Activated CD4-positive, alpha-beta T cell treated with anti-CD3 and anti-CD28 coated beads, Interleukin-10, Interleukin-2, amounts not matched to agents 100 ng/mL and 50 ng/mL, durations not matched to agents 16 hours and 8 hours (primary cell): ENCODE measurements around the gene GPX4.

ENCODE experiments used
- DNase-seq: peaks from one replicate; pipeline ENCODE4 v3.0.0-alpha.2; 2020

The GPX4 gene

GRCh38 chr19:1103708-1104310, at the start of gene GPX4:
Gene GPX4, plus strand, starts transcription at chr19:1103994. Its CDS starts 50 bp downstream, at chr19:1104044.
- DNase-seq = peak; percentile 99

DNA sequence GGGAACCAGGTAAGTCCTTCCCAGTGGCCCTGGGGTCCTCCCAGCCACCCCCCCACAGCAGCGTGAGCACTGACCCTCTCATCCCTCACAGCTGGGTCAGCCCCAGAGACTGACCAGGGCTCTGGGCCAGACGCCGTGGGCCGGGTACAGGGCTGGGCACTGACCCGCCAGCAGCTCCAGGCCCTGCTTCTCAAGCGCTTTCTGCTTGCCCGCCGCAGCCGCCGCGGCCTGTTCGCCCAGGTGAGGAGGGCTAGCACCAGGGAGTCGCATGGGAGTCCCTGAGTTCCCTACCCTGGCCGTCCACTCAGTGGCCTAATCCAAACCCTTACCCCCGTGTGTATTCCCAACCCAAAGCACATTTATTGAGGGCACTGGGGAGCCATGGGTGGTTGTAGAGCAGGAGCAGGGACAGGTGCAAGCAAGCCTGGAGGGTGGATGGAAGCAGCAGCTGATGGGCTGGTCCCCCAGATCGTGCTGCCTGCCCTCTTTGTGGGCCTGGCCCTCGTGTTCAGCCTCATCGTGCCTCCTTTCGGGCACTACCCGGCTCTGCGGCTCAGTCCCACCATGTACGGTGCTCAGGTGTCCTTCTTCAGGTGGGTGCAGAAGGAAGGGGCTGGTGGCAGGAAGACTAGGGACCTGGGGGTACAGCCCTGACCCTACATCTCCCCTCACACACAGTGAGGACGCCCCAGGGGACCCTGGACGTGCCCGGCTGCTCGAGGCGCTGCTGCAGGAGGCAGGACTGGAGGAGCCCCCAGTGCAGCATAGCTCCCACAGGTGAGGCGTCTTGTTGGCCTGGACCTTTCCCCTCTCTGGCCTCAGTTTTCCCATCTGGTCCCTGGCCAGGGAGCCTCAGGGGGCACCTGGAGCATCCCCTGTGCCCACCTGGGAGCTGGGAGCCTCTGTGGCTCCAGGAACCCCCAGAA, 49.4 kb upstream of the GPX4 start:
- DNase-seq = no peak

GRCh38 chr19:1055028-1055425, 48.8 kb upstream of the GPX4 start:
- DNase-seq = no peak

GRCh38 chr19:1055886-1056620, 47.7 kb upstream of the GPX4 start:
- DNase-seq = no peak

DNA sequence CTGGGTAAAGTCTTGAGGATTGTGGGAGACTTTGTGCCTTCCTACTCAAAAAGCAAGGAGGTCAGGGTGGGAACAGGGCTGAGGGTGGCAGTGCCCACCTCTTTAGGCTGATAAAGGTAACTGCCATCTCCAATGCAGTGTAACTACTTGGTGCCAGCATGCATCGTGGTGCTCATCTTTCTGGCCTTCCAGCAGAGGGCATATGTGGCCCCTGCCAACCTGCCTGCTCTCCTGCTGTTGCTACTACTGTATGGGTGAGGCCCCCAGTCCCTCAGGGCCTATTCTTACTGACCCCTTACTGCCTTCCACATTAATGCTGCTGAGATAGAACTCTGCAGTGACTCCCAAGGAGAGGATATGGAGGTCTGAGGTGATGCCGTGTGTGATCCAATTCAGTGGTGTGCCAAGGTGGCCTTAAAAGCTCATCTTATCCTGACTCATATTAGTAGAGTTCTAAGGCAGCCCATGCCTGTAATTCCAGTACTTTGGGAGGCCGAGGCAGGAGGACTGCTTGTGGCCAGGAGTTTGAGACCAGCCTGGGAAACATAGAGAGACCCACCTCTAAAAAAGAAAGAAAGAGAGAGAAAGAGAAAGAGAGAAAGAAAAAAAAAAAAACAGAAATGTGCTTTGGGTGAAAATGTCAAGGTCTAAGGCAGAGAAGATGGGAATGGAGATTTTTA, 46.5 kb upstream of the GPX4 start:
- DNase-seq = peak; percentile 63

- DNase-seq = no peak
Measured at GRCh38 chr19:1058112-1058511, 45.7 kb upstream of the GPX4 start.

- DNase-seq = no peak
Measured at GRCh38 chr19:1060689-1061088, 43.1 kb upstream of the GPX4 start.

DNA sequence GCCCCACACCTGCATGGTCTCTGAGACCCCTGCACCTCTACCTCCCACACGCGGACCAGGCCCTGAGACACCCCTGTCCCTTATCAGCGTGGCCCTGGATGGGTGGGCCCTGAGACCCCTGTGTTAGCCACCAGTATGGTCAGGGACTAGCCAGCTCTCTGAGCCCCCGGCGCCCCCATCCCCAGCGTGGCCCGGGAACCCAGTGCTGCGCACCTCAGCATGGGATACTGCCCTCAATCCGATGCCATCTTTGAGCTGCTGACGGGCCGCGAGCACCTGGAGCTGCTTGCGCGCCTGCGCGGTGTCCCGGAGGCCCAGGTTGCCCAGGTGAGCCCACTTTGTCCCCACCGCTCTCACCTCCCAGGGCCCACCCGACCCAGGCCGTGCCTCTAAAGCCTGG, 41.8 kb upstream of the GPX4 start:
- DNase-seq = no peak

DNA sequence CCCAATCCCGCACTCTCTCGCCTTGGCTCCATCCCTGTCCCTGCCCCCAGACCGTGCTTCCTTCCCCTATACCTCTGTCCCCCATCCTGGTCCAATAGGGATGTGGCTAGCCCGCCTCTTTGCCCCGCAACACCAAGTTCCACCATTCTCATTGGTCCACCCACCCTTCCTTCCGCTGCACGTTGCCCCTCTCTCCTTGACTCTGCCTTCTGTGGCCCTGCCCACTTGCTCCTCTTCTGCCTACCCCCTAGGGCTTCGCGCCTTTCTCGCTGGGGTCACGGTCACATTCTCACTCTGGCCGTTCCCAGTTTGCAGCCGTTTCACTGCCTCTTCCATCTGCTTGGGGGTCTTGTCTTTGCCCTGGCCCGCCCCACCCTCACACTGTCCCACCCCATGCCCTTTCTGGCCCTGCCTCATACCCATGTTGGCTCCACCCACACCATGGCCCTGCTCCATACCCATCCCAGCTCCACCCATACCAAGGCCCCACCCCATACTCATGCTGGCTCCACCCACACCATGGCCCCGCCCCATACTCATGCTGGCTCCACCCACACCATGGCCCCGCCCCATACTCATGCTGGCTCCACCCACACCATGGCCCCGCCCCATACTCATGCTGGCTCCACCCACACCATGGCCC, 41.3 kb upstream of the GPX4 start:
- peak; percentile 54 for DNase-seq

DNA sequence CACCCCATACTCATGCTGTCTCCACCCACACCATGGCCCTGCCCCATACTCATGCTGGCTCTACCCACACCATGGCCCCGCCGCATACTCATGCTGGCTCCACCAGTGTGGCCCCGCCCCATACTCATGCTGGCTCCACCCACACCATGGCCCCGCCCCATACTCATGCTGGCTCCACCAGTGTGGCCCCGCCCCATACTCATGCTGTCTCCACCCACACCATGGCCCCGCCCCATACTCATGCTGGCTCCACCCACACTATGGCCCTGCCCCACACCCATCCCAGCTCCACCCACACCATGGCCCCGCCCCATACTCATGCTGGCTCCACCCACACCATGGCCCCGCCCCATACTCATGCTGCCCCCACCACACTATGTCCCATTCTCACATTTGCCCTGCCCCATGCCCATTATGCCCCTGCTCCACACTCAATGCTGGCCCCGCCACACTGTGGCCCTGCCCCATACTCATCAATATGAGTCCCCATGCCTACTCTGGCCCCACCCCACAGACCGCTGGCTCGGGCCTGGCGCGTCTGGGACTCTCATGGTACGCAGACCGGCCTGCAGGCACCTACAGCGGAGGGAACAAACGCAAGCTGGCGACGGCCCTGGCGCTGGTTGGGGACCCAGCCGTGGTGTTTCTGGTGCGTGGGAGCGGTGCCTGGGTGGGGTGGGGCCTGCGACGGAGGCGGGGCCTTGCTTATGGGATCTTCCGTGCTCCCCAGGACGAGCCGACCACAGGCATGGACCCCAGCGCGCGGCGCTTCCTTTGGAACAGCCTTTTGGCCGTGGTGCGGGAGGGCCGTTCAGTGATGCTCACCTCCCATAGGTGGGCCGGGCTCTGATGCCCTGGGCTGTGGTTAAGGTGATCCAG, 40.5 kb upstream of the GPX4 start:
- peak; percentile 71 for DNase-seq

DNA sequence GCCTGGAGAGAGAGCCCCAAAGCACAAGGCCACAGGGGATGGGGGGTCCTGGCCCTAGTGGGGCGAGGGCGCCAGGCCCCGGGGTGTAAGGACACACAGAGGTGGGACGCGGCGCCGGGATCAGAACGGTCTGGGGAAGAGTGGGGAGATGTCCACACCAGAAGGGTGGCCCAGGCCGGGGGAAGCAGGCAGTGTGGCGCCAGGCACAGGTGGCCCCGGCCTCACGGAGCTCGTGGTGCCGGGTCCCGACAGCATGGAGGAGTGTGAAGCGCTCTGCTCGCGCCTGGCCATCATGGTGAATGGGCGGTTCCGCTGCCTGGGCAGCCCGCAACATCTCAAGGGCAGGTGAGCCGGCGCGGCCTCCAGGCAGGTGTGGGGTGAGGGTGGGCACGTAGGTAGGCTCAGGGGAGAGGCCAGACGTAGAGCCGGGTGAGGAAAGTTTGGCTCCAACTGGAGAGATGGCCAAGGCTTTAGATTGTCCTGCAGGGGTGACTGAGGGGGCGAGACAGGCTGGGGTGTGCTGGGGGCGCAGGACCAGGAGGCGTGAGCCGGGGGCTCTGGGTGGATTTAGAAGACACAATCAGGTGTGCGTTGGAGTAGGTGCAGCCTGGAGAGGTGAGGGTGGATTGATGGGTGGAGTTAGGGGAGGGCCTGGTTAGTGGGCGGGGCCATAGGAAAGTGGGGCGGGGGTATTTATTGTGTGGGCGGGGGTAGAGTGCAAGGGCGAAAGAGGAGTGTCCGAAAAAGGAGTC, 39.7 kb upstream of the GPX4 start:
- no peak for DNase-seq

DNA sequence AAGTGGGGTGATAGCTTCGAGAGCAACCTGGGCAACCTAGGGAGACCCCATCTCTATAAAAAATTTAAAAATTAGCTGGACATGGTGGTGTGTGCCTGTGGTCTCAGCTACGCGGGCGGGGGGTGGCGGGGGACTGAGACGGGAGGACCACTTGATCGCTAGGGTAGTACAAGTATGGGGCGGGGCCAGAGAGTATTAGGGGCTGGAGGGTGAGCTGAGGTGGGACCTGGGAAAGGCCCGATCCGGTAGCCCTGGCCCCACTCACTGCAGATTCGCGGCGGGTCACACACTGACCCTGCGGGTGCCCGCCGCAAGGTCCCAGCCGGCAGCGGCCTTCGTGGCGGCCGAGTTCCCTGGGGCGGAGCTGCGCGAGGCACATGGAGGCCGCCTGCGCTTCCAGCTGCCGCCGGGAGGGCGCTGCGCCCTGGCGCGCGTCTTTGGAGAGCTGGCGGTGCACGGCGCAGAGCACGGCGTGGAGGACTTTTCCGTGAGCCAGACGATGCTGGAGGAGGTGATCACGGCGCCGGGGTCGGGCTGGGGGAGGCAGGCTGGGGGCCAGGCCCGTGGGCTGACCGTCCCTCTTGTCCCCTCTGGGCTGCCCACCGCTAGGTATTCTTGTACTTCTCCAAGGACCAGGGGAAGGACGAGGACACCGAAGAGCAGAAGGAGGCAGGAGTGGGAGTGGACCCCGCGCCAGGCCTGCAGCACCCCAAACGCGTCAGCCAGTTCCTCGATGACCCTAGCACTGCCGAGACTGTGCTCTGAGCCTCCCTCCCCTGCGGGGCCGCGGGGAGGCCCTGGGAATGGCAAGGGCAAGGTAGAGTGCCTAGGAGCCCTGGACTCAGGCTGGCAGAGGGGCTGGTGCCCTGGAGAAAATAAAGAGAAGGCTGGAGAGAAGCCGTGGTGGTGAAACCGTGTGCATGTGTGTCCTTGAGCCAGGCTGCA, 38.9 kb upstream of the GPX4 start:
- DNase-seq = peak; percentile 82

DNA sequence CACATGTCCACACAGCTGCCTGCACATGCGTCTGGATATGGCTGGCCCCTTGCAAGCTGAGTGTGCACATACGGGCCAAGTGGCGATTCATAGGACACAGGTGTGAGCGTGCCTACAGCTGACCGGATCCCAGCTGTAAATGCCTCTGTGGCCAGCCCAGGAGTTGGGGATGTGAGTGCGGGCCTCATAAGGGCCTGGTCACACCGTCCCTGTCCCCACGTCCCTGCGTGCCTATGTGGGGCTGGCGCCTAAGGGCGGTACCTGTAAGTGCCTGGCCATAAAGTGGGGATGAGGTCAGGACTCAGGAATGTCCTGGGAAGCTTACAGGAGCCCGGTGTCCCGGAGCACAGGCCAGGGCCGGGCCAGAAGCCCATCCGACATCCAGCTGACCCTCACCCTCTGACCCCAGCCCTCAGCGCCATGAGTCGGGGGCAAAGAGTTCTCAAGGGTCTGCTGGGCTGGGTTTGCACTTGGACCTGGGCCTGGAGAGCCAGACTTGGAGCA, 38.1 kb upstream of the GPX4 start:
- no peak for DNase-seq

GRCh38 chr19:1066251-1066747, 37.5 kb upstream of the GPX4 start:
- DNase-seq = no peak

- peak; percentile 91 for DNase-seq
Measured at GRCh38 chr19:1066748-1067340, 37.0 kb upstream of the GPX4 start, which contains the start of gene ARHGAP45. Gene ARHGAP45, plus strand, starts transcription at chr19:1067167. Its CDS starts 239 bp downstream, at chr19:1067406.

- DNase-seq = no peak
Measured at GRCh38 chr19:1067341-1067957, 36.3 kb upstream of the GPX4 start.

DNA sequence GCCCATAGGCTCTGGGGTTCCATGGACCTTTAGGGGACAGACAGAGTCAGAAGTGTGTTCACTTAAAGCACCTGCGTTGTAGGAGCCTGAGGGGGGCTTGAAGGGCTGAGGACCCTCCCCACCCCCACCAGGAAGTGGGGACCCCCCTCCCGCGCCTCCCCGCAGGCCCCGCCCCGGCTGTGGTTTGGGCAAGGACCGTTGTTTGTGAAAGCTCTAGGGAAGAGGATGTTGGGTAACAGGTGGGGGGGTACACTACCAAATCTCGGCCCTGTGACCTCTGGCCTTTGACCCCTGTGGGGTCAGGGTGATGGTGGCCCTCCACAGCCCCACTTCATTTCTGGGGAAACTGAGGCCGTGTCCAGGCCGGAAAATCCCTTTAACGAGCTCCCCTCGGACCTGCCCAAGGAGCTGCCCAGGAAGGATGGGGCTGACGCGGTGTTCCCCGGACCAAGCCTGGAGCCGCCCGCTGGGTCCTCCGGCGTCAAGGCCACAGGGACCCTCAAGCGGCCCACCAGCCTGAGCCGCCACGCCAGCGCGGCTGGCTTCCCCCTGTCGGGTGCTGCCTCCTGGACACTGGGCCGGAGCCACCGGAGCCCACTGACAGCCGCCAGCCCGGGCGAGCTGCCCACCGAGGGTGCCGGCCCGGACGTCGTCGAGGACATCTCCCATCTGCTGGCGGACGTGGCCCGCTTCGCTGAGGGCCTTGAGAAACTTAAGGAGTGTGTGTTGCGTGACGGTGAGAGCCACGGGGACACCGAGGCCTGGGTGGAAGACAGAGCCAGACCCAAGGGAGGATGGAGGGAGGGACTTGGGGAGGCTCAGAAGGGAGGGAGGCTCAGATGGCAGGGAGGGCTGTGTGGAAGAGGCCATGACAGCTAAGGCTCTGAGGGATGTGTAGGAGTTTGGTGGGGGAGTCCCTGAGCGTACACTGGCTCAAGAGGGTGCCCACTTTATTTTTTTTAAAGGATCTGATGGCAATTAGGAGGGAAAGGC, 35.5 kb upstream of the GPX4 start:
- DNase-seq = peak; percentile 87
